Breast epithelium (tissue), 3 donors: Measurements from ENCODE around the gene PPCDC.

Experiments
- POLR2A ChIP-seq: fragments of 450-650 bp; IDR thresholded peaks from one replicate; pipeline ENCODE4 v1.6.1; 2016; ENCODE audit warnings: antibody characterized with exemption, mild to moderate bottlenecking, moderate library complexity
- POLR2AphosphoS5 ChIP-seq, 3 donors: sonication (generic); formaldehyde crosslinking; IDR thresholded peaks; one replicate each; pipeline ENCODE4 v1.6.1; 2017; ENCODE audit warnings: antibody characterized with exemption in 3 of 3
- TF ChIP-seq, protein P1 (sequence below), 3 donors: fragments of 450-650 bp; IDR thresholded peaks; one replicate each; pipeline ENCODE4 v1.5.1; 2016 to 2017; ENCODE audit warnings: antibody characterized with exemption in 3 of 3, mild to moderate bottlenecking in 3 of 3, moderate library complexity in 3 of 3

DNA sequence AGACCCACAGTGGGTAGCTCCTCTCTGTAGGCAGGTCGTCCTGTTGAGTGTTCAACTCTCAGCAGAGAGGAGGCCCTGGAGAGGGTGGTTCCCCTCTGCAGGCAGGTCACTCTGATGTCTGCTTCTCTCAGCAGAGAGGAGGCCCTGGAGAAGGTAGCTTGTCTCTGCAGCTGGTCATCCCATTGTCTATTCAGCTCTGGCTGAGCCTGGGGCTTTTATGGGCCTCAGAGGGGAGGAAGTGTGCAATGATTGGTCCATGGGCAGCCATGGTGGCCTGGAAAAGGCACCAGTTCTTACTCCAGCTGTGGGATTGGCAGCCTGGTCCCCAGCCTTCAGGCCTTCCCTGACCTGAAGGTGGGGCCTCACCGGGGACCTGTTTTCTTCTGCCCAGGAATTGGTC lies 52.9 kb downstream of the PPCDC start:
- TF ChIP-seq POLR2A = no peak
- TF ChIP-seq POLR2AphosphoS5 (IDR thresholded peaks at IDR 0.05) = no peak
- TF ChIP-seq, protein P1, sequence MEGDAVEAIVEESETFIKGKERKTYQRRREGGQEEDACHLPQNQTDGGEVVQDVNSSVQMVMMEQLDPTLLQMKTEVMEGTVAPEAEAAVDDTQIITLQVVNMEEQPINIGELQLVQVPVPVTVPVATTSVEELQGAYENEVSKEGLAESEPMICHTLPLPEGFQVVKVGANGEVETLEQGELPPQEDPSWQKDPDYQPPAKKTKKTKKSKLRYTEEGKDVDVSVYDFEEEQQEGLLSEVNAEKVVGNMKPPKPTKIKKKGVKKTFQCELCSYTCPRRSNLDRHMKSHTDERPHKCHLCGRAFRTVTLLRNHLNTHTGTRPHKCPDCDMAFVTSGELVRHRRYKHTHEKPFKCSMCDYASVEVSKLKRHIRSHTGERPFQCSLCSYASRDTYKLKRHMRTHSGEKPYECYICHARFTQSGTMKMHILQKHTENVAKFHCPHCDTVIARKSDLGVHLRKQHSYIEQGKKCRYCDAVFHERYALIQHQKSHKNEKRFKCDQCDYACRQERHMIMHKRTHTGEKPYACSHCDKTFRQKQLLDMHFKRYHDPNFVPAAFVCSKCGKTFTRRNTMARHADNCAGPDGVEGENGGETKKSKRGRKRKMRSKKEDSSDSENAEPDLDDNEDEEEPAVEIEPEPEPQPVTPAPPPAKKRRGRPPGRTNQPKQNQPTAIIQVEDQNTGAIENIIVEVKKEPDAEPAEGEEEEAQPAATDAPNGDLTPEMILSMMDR (IDR thresholded peaks at IDR 0.05) = no peak
